Loucy (cell line): ENCODE results near the gene NGEF.
"Not testable (repeated sequence)": the region's sequence is repeated elsewhere in the genome, so short reads cannot be mapped to it uniquely, and the experiment has no call there.

ENCODE experiments used
- H2AFZ ChIP-seq: fragments of 200-600 bp; sonication (generic); 2 replicates; pipeline ENCODE4 v1.6.0; 2016; ENCODE audit warnings: antibody characterized with exemption, mild to moderate bottlenecking, low read length, moderate library complexity
- H3F3A ChIP-seq: fragments of 200-600 bp; 2 replicates; pipeline ENCODE4 v1.6.0; 2016; ENCODE audit warnings: antibody characterized with exemption, low read depth, mild to moderate bottlenecking
- H3K27me3 ChIP-seq: fragments of 200-600 bp; sonication (generic); 2 replicates; pipeline ENCODE4 v1.6.1; 2014; ENCODE audit warnings: low read length, mild to moderate bottlenecking; ENCODE audit not compliant: insufficient read depth, poor library complexity, severe bottlenecking
- H3K36me3 ChIP-seq: fragments of 200-600 bp; sonication (generic); 2 replicates; pipeline ENCODE4 v1.6.1; 2016; ENCODE audit warnings: low read length; ENCODE audit not compliant: insufficient read depth
- H3K4me1 ChIP-seq: fragments of 200-600 bp; sonication (generic); 2 replicates; pipeline ENCODE4 v1.5.1; 2014; ENCODE audit warnings: low read length, mild to moderate bottlenecking; ENCODE audit not compliant: insufficient read depth, poor library complexity, severe bottlenecking
- H3K4me2 ChIP-seq: fragments of 200-600 bp; sonication (generic); 2 replicates; pipeline ENCODE4 v1.6.0; 2014; ENCODE audit warnings: antibody characterized with exemption, low read length, low read depth, mild to moderate bottlenecking; ENCODE audit not compliant: poor library complexity, severe bottlenecking
- H3K4me3 ChIP-seq: fragments of 200-600 bp; sonication (generic); 2 replicates; pipeline ENCODE4 v1.5.1; 2014; ENCODE audit warnings: low read length, mild to moderate bottlenecking, mixed read lengths; ENCODE audit not compliant: poor library complexity, severe bottlenecking
- H3K79me2 ChIP-seq: fragments of 200-600 bp; sonication (generic); 2 replicates; pipeline ENCODE4 v1.6.1; 2014; ENCODE audit warnings: low read length; ENCODE audit not compliant: insufficient read depth
- H3K9ac ChIP-seq: fragments of 200-600 bp; sonication (generic); 2 replicates; pipeline ENCODE4 v1.6.0; 2014; ENCODE audit warnings: mild to moderate bottlenecking, low read depth, low read length, moderate library complexity; ENCODE audit not compliant: poor library complexity, severe bottlenecking
- H3K9me2 ChIP-seq: fragments of 200-600 bp; sonication (generic); replicated peaks from 2 replicates; pipeline ENCODE4 v1.6.1; 2016; ENCODE audit warnings: low read depth, low read length, mixed read lengths
- H3K9me3 ChIP-seq: fragments of 200-600 bp; sonication (generic); 2 replicates; pipeline ENCODE4 v1.6.1; 2014; ENCODE audit warnings: mild to moderate bottlenecking, antibody characterized with exemption, low read length, low read depth; ENCODE audit not compliant: insufficient read depth
- H4K20me1 ChIP-seq: fragments of 200-600 bp; sonication (generic); 2 replicates; pipeline ENCODE4 v1.6.0; 2014; ENCODE audit warnings: antibody characterized with exemption, low read length, mild to moderate bottlenecking; ENCODE audit not compliant: insufficient read depth, poor library complexity, severe bottlenecking
- EZH2phosphoT487 ChIP-seq: fragments of 200-600 bp; IDR thresholded peaks from 2 replicates; pipeline ENCODE4 v1.6.1; 2018; ENCODE audit warnings: antibody characterized with exemption, mild to moderate bottlenecking, moderate library complexity, borderline replicate concordance
- TF ChIP-seq, protein P1 (sequence below): fragments of 200-600 bp; sonication (generic); conservative IDR thresholded peaks from 2 replicates; pipeline ENCODE4 v1.5.1; 2014; ENCODE audit warnings: mild to moderate bottlenecking, antibody characterized with exemption, low read length

NGEF gene

GRCh38 chr2:232911712-232912277 is 101.3 kb downstream of the NGEF start:
- TF ChIP-seq EZH2phosphoT487, result no peak
- TF ChIP-seq, protein P1, sequence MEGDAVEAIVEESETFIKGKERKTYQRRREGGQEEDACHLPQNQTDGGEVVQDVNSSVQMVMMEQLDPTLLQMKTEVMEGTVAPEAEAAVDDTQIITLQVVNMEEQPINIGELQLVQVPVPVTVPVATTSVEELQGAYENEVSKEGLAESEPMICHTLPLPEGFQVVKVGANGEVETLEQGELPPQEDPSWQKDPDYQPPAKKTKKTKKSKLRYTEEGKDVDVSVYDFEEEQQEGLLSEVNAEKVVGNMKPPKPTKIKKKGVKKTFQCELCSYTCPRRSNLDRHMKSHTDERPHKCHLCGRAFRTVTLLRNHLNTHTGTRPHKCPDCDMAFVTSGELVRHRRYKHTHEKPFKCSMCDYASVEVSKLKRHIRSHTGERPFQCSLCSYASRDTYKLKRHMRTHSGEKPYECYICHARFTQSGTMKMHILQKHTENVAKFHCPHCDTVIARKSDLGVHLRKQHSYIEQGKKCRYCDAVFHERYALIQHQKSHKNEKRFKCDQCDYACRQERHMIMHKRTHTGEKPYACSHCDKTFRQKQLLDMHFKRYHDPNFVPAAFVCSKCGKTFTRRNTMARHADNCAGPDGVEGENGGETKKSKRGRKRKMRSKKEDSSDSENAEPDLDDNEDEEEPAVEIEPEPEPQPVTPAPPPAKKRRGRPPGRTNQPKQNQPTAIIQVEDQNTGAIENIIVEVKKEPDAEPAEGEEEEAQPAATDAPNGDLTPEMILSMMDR, result no peak
- no peaks in the 10 kb centered on the region for H3K36me3 ChIP-seq
- H3F3A ChIP-seq, result no peaks in the 10 kb centered on the region
- no peaks in the 10 kb centered on the region for H3K79me2 ChIP-seq
- H4K20me1 ChIP-seq, result no peaks in the 10 kb centered on the region
- no peak overlapping the region for H3K4me2 ChIP-seq
- peaks cover 16% of the 10 kb centered on the region; the same call in 1 of the 2 replicates for H3K9me3 ChIP-seq
- no peak overlapping the region for H2AFZ ChIP-seq
- no peak overlapping the region for H3K4me3 ChIP-seq
- no peaks in the 10 kb centered on the region for H3K27me3 ChIP-seq
- no peaks in the 10 kb centered on the region for H3K4me1 ChIP-seq
- H3K9me2 ChIP-seq, result no peaks in the 10 kb centered on the region
- no peak overlapping the region for H3K9ac ChIP-seq

DNA sequence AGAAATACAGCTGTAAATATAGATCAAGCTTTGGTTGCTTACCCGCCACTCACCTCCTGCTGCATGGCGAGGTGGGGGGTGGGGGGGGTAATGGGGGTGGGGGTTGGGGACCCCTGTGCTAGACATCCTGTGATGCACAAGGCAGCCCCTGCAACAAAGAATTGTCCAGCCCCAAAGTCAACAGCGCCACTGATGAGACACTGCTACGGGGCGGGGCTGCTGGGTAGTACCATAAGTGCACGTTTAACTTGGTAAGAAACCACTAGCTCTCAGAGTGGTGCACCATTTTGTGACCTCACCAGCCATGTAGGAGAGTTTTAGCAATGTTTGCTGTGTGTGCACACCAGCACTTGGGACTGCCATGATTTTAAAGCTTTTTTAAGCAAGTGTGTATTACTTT is 102.7 kb downstream of the NGEF start:
- H3F3A ChIP-seq, result no peaks in the 10 kb centered on the region
- no peaks in the 10 kb centered on the region for H3K79me2 ChIP-seq
- H3K36me3 ChIP-seq, result no peaks in the 10 kb centered on the region
- no peaks in the 10 kb centered on the region for H3K4me1 ChIP-seq
- no peaks in the 10 kb centered on the region for H3K9me2 ChIP-seq
- TF ChIP-seq, protein P1, result no peak
- TF ChIP-seq EZH2phosphoT487, result no peak
- H3K4me3 ChIP-seq, result no peak overlapping the region
- H3K9ac ChIP-seq, result no peak overlapping the region
- H4K20me1 ChIP-seq, result no peaks in the 10 kb centered on the region
- H3K27me3 ChIP-seq, result no peaks in the 10 kb centered on the region
- H2AFZ ChIP-seq, result no peak overlapping the region
- H3K9me3 ChIP-seq, result peaks cover 16% of the 10 kb centered on the region; the same call in 1 of the 2 replicates
- no peak overlapping the region for H3K4me2 ChIP-seq

DNA sequence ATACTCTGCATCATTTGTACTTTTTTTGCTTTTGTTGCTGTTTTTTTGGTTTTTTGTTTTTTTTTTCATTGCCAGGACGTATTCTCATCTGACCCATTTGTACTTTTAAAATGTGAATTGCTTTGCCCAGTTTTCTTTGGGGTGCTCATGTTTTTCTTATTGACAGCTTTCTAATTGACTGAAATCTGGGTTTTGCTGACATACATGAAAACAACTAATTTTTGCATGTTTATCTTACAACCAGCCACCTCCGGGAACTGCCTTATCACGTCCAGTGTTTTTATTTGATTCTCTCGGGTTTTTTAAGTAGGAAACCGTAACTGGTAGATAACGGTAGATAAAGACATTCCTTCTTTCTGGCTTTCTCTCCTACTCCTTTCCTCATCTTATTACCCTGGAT is 104.4 kb downstream of the NGEF start:
- no peaks in the 10 kb centered on the region for H3K36me3 ChIP-seq
- no peaks in the 10 kb centered on the region for H3K27me3 ChIP-seq
- H3F3A ChIP-seq, result no peaks in the 10 kb centered on the region
- H3K9me2 ChIP-seq, result no peaks in the 10 kb centered on the region
- H3K9me3 ChIP-seq, result peaks cover 16% of the 10 kb centered on the region; the same call in 1 of the 2 replicates
- H3K4me1 ChIP-seq, result no peaks in the 10 kb centered on the region
- no peaks in the 10 kb centered on the region for H3K79me2 ChIP-seq
- H3K9ac ChIP-seq, result no peak overlapping the region
- H3K4me2 ChIP-seq, result no peak overlapping the region
- H2AFZ ChIP-seq, result no peak overlapping the region
- no peak overlapping the region for H3K4me3 ChIP-seq
- no peaks in the 10 kb centered on the region for H4K20me1 ChIP-seq
- no peak for TF ChIP-seq EZH2phosphoT487
- TF ChIP-seq, protein P1, result no peak

DNA sequence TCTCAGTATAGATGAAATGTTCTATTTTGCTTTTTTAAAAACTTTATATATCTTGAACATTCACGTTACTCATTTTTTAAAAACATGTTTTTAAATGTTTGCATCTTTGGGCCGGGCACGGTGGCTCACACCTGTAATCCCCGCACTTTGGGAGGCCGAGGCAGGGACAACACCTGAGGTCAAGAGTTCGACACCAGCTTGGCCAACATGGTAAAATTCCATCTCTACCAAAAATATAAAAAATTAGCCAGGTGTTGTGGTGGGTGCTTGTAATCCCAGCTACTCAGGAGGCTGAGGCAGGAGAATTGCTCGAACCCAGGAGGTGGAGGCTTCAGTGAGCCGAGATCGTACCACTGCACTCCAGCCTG is 105.4 kb downstream of the NGEF start:
- H2AFZ ChIP-seq, H3K4me1 ChIP-seq, H3K4me3 ChIP-seq, H3K27me3 ChIP-seq, H3K36me3 ChIP-seq, H3K9me2 ChIP-seq, H3F3A ChIP-seq, H4K20me1 ChIP-seq, H3K4me2 ChIP-seq, H3K9ac ChIP-seq, H3K79me2 ChIP-seq: not testable (repeated sequence)
- H3K9me3 ChIP-seq, result peaks cover 16% of the 10 kb centered on the region; the same call in 1 of the 2 replicates

DNA sequence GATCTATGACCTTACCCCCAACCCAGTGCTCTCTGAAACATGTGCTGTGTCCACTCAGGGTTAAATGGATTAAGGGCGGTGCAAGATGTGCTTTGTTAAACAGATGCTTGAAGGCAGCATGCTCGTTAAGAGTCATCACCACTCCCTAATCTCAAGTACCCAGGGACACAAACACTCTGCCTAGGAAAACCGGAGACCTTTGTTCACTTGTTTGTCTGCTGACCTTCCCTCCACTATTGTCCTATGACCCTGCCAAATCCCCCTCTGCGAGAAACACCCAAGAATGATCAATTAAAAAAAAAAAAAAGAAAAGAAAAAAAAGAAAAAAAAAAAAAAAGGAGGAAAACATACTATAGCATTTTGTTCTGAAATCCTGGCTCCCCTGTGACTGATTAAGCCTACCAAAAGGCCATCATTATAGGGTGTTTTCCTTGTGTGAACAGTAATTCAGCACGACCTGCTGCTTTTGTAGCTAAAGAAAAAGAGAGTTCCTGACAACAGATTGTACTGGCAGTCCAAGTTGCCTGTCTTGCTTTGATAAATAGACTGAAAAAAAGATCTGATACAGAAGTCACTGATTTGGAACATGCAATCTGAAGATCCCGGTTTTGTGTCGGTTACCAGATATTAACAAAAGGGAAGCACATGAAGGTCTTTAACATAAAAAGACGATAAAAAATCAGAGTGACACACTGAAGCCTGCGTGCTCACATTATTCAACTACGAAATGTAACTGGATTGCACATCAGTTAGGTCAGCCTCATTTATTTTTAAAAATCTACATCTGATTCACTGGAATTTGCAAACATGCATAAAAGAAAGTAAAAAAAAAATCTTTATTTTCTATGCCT is 106.0 kb downstream of the NGEF start:
- H2AFZ ChIP-seq, H4K20me1 ChIP-seq, H3K4me2 ChIP-seq, H3F3A ChIP-seq, H3K27me3 ChIP-seq, H3K36me3 ChIP-seq, H3K4me3 ChIP-seq, H3K4me1 ChIP-seq, H3K79me2 ChIP-seq, H3K9ac ChIP-seq, H3K9me2 ChIP-seq: not testable (repeated sequence)
- H3K9me3 ChIP-seq, result peaks cover 11% of the 10 kb centered on the region; the same call in 1 of the 2 replicates
